Measurements from ENCODE around the gene MARCHF10. TPM values are rescaled to one million over a fixed set of nuclear protein-coding genes. Genes with fewer than 3 reads are reported as not detected.
A peak's percentile ranks its signal among the peaks of the same experiment; 100 is the strongest.

MARCHF10 gene
- total RNA-seq, 1 donor from 2014 or later = 0.51 TPM

DNA sequence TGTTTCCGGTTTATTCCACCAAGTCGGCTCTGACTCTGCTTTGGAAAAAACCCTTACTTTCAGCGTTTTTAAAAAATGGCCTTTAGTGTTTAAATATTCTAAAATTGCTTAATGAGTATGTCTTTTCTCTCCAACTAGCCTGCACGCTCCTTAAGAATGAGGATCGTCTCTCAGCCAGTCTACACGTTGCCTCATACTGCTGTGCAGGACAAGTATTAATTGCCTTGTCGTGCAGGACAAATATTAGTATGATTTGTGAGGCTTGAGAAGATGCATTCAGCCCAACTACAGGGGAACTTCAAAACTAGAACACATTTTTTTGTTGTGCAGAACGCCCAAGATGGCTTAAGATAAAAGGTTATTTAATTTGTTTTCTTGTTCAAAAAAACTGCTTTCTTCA lies 61.2 kb downstream of the MARCHF10 start:
- no peaks in the 10 kb centered on the region for H3K27me3 ChIP-seq
- TF ChIP-seq, protein P1, sequence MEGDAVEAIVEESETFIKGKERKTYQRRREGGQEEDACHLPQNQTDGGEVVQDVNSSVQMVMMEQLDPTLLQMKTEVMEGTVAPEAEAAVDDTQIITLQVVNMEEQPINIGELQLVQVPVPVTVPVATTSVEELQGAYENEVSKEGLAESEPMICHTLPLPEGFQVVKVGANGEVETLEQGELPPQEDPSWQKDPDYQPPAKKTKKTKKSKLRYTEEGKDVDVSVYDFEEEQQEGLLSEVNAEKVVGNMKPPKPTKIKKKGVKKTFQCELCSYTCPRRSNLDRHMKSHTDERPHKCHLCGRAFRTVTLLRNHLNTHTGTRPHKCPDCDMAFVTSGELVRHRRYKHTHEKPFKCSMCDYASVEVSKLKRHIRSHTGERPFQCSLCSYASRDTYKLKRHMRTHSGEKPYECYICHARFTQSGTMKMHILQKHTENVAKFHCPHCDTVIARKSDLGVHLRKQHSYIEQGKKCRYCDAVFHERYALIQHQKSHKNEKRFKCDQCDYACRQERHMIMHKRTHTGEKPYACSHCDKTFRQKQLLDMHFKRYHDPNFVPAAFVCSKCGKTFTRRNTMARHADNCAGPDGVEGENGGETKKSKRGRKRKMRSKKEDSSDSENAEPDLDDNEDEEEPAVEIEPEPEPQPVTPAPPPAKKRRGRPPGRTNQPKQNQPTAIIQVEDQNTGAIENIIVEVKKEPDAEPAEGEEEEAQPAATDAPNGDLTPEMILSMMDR (IDR thresholded peaks at IDR 0.05) = no peak
- TF ChIP-seq EZH2 (IDR thresholded peaks at IDR 0.05) (no peak), EZH2phosphoT487 (IDR thresholded peaks at IDR 0.05) (no peak)
- H3K36me3 Mint-ChIP-seq = no peaks in the 10 kb centered on the region
- no peak for DNase-seq (ENCODE audit: low spot score)
- no peak overlapping the region for H3K27ac Mint-ChIP-seq
- no peak overlapping the region for H3K4me3 Mint-ChIP-seq
- H3K9me3 ChIP-seq (ENCODE audit: low read depth) = no peaks in the 10 kb centered on the region
- no peak overlapping the region for H3K9ac ChIP-seq
- H3K4me2 ChIP-seq = no peak overlapping the region
- H3K4me1 Mint-ChIP-seq = peaks cover 21% of the 10 kb centered on the region
- H3F3A ChIP-seq (ENCODE audit: low read depth) = peaks cover 11% of the 10 kb centered on the region
- no peaks in the 10 kb centered on the region for H3K27me3 Mint-ChIP-seq (ENCODE audit: insufficient read depth, low read depth)
- H3K79me2 ChIP-seq (ENCODE audit: low read depth) = no peaks in the 10 kb centered on the region
- peaks cover 16% of the 10 kb centered on the region for H3K4me1 ChIP-seq
- no peak overlapping the region for H3K27ac ChIP-seq
- H3K9me3 Mint-ChIP-seq = no peaks in the 10 kb centered on the region
- H4K20me1 ChIP-seq (ENCODE audit: low read depth) = no peaks in the 10 kb centered on the region
- no peak overlapping the region for H3K4me3 ChIP-seq
- H3K36me3 ChIP-seq = no peaks in the 10 kb centered on the region
- H2AFZ ChIP-seq (replicated peaks) = no peak overlapping the region

DNA sequence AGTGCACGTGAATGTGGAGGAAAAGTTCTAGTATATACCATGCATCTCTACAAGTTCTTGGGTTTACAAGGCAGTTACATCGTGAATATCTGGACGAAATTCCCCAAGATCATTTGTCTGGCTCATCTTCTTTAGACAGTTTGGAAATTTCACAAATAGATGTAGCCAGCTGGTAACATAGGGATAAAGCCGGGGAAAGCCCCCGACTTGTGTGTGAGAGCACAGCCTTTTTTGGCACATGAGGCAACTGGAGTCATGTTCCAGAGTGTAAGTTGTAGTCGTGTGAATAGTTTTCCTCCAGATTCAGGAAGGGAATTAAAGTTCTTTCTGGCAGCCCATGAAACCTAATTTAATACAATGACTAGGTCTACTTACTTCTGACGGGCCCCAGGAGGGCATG lies 62.3 kb downstream of the MARCHF10 start:
- no peak overlapping the region for H3K4me3 ChIP-seq
- Mint-ChIP-seq H3K4me3 (no peak overlapping the region), H3K4me1 (peaks cover 15% of the 10 kb centered on the region), H3K27ac (no peak overlapping the region), H3K36me3 (no peaks in the 10 kb centered on the region), H3K27me3 (ENCODE audit: insufficient read depth, low read depth) (no peaks in the 10 kb centered on the region), H3K9me3 (no peaks in the 10 kb centered on the region)
- no peak overlapping the region for H3K4me2 ChIP-seq
- H3K27ac ChIP-seq = no peak overlapping the region
- H4K20me1 ChIP-seq (ENCODE audit: low read depth) = no peaks in the 10 kb centered on the region
- H3K79me2 ChIP-seq (ENCODE audit: low read depth) = no peaks in the 10 kb centered on the region
- no peak overlapping the region for H3K9ac ChIP-seq
- no peaks in the 10 kb centered on the region for H3K9me3 ChIP-seq (ENCODE audit: low read depth)
- H3K27me3 ChIP-seq = no peaks in the 10 kb centered on the region
- DNase-seq (ENCODE audit: low spot score) = no peak
- TF ChIP-seq, protein P1 (IDR thresholded peaks at IDR 0.05) = no peak
- TF ChIP-seq EZH2phosphoT487 (IDR thresholded peaks at IDR 0.05) = no peak
- TF ChIP-seq EZH2 (IDR thresholded peaks at IDR 0.05) = no peak
- no peaks in the 10 kb centered on the region for H3K36me3 ChIP-seq
- H3F3A ChIP-seq (ENCODE audit: low read depth) = peaks cover 6% of the 10 kb centered on the region
- no peak overlapping the region for H2AFZ ChIP-seq (replicated peaks)
- peaks cover 9% of the 10 kb centered on the region for H3K4me1 ChIP-seq

DNA sequence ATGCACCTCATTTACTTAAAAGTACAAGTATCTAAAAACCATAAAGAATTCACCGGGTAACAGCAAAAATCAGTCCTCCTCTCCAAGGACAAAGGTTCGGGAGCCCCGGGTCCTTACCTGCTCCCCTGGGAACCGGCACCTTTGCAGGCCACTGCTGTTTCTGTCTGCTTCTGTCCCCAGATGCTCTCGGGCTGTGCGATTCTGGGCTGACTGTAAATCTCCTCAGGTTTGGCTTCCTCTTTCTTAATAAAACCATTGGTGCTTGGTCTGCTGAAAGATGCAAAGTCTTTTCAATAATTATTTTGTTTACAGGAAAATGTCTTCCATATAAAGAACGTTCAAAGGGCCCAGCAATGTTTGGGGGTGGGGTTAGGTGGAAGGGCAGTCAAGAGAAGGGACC lies 63.9 kb downstream of the MARCHF10 start:
- DNase-seq (ENCODE audit: low spot score) = no peak
- Mint-ChIP-seq H3K27me3 (ENCODE audit: insufficient read depth, low read depth) (no peaks in the 10 kb centered on the region), H3K27ac (no peak overlapping the region), H3K4me1 (peaks cover 6% of the 10 kb centered on the region), H3K4me3 (no peak overlapping the region), H3K36me3 (no peaks in the 10 kb centered on the region), H3K9me3 (no peaks in the 10 kb centered on the region)
- TF ChIP-seq EZH2 (IDR thresholded peaks at IDR 0.05) (no peak), EZH2phosphoT487 (IDR thresholded peaks at IDR 0.05) (no peak)
- TF ChIP-seq, protein P1 (IDR thresholded peaks at IDR 0.05) = no peak
- Histone ChIP-seq H3K9me3 (ENCODE audit: low read depth) (no peaks in the 10 kb centered on the region), H4K20me1 (ENCODE audit: low read depth) (no peaks in the 10 kb centered on the region), H3K27me3 (no peaks in the 10 kb centered on the region), H3F3A (ENCODE audit: low read depth) (no peaks in the 10 kb centered on the region), H3K4me1 (no peaks in the 10 kb centered on the region), H3K27ac (no peak overlapping the region), H3K4me3 (no peak overlapping the region), H3K36me3 (no peaks in the 10 kb centered on the region), H3K79me2 (ENCODE audit: low read depth) (no peaks in the 10 kb centered on the region), H3K4me2 (no peak overlapping the region), H3K9ac (no peak overlapping the region), H2AFZ (replicated peaks) (peak overlapping the region; percentile 10)

Data from neural progenitor cell (in vitro differentiated cells).